Measurements from ENCODE around the gene ZDHHC1.

The ZDHHC1 gene

DNA sequence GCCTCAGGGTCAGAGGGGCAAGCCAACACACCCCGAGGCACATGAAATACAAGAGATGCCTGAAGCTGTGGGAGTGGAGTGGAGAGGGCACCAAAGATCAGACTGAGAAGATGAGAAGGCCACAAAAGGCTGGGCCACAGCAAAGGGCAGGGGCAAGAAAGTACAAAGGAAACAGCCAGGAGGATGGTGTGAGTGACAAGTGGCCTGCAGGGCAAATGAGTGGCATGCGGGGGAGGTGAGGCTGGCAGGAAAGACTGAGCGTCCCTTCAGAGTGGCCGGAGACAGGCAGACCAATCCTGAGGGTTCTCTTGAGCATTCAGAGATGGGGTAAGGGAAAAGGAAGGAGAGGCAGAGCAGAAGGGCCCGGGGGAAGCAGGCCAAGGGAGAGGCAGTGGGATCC is 37.8 kb upstream of the ZDHHC1 start:
- no peaks in the 10 kb centered on the region for H3K27me3 Mint-ChIP-seq
- H3K27ac Mint-ChIP-seq, result no peak overlapping the region
- H3K36me3 Mint-ChIP-seq (ENCODE audit: low read depth), result peaks cover 8% of the 10 kb centered on the region
- H3K4me3 Mint-ChIP-seq, result no peak overlapping the region
- peaks cover 11% of the 10 kb centered on the region for H3K4me1 Mint-ChIP-seq (ENCODE audit: low read depth)
- H3K9me3 Mint-ChIP-seq, result no peaks in the 10 kb centered on the region

DNA sequence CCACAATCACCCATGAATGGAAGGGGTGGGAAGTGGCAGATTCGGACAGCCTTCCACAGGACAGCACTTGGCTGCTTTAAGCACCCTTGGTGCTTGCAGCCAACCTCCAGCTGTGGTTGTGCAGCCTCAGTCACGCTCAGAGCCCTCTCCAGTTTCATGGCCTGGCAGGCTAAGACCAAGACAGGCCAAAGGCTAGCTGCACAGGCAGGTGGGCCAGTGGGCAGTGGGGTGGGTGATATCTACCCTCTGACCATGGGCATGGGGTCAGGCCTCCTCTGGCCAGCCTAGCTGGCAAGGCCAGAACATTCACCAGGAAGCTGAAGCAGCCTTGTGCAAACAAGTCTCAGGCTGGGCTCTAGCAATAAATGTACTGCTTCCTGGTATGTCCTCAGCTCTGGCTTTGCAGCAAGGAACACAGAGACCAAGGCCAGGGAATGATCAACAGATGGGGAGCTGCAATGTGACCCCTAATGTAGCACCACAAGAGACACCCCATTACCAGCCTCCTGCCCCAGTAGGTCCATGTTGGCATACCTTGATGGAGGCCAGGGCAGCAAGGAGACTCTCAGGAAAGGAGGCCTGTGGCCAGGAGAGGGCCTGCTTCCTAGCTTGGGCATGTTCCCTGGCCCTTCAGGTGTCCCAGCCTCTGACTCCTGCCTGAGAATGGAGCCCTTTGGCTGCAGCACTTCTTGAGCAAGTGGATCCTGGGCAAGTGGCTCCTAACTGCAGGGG is 35.6 kb upstream of the ZDHHC1 start:
- Mint-ChIP-seq H3K4me3 (no peak overlapping the region), H3K4me1 (ENCODE audit: low read depth) (peaks cover 9% of the 10 kb centered on the region), H3K27ac (no peak overlapping the region), H3K27me3 (no peaks in the 10 kb centered on the region), H3K9me3 (no peaks in the 10 kb centered on the region), H3K36me3 (ENCODE audit: low read depth) (peaks cover 8% of the 10 kb centered on the region)

- Mint-ChIP-seq H3K9me3 (no peaks in the 10 kb centered on the region), H3K36me3 (ENCODE audit: low read depth) (peaks cover 8% of the 10 kb centered on the region), H3K4me1 (ENCODE audit: low read depth) (peaks cover 2% of the 10 kb centered on the region), H3K27ac (no peak overlapping the region), H3K4me3 (no peak overlapping the region), H3K27me3 (no peaks in the 10 kb centered on the region)
Measured at GRCh38 chr16:67451061-67451703, 34.9 kb upstream of the ZDHHC1 start.

- no peak overlapping the region for H3K4me3 Mint-ChIP-seq
- no peaks in the 10 kb centered on the region for H3K9me3 Mint-ChIP-seq
Measured at GRCh38 chr16:67449739-67450138, 33.5 kb upstream of the ZDHHC1 start.

DNA sequence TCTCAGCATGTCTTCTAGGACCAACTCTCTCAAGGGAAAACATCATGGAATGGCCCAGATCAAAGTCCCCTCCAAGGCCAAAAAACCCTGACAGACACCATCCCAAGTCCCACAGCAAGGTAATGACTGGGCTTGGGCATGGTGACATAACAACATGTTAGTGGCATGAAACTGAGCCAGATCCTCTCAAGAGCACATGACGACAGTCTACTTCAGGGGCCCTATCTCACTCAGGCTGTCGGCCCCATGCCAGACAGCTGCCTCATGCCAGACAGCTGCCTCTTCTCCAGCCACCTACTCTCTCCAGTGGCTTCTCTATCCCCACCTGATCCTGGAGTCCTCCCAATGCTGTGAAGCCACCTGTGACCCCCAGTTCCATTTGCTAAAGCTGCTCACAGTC is 33.1 kb upstream of the ZDHHC1 start:
- Mint-ChIP-seq H3K9me3 (no peaks in the 10 kb centered on the region), H3K4me1 (ENCODE audit: low read depth) (no peaks in the 10 kb centered on the region), H3K4me3 (no peak overlapping the region), H3K27ac (no peak overlapping the region), H3K27me3 (no peaks in the 10 kb centered on the region), H3K36me3 (ENCODE audit: low read depth) (peaks cover 8% of the 10 kb centered on the region)

More at GRCh38 chr16:67449739-67450138, 33.5 kb upstream of the ZDHHC1 start:
- H3K27me3 Mint-ChIP-seq, result no peaks in the 10 kb centered on the region
- peaks cover 8% of the 10 kb centered on the region for H3K36me3 Mint-ChIP-seq (ENCODE audit: low read depth)
- no peak overlapping the region for H3K27ac Mint-ChIP-seq
- no peaks in the 10 kb centered on the region for H3K4me1 Mint-ChIP-seq (ENCODE audit: low read depth)

GRCh38 chr16:67448580-67448979 is 32.3 kb upstream of the ZDHHC1 start:
- Mint-ChIP-seq H3K27me3 (no peaks in the 10 kb centered on the region), H3K4me3 (no peak overlapping the region), H3K4me1 (ENCODE audit: low read depth) (no peaks in the 10 kb centered on the region), H3K9me3 (no peaks in the 10 kb centered on the region), H3K27ac (no peak overlapping the region), H3K36me3 (ENCODE audit: low read depth) (peaks cover 8% of the 10 kb centered on the region)

- Mint-ChIP-seq H3K27ac (no peak overlapping the region), H3K4me1 (ENCODE audit: low read depth) (no peaks in the 10 kb centered on the region), H3K9me3 (no peaks in the 10 kb centered on the region), H3K36me3 (ENCODE audit: low read depth) (peaks cover 6% of the 10 kb centered on the region), H3K4me3 (no peak overlapping the region), H3K27me3 (no peaks in the 10 kb centered on the region)
Measured at GRCh38 chr16:67447508-67448076, 31.3 kb upstream of the ZDHHC1 start.

GRCh38 chr16:67446968-67447507 is 30.8 kb upstream of the ZDHHC1 start:
- no peak overlapping the region for H3K27ac Mint-ChIP-seq
- H3K9me3 Mint-ChIP-seq, result no peaks in the 10 kb centered on the region
- H3K36me3 Mint-ChIP-seq (ENCODE audit: low read depth), result peaks cover 6% of the 10 kb centered on the region
- no peaks in the 10 kb centered on the region for H3K4me1 Mint-ChIP-seq (ENCODE audit: low read depth)
- no peak overlapping the region for H3K4me3 Mint-ChIP-seq
- H3K27me3 Mint-ChIP-seq, result no peaks in the 10 kb centered on the region

DNA sequence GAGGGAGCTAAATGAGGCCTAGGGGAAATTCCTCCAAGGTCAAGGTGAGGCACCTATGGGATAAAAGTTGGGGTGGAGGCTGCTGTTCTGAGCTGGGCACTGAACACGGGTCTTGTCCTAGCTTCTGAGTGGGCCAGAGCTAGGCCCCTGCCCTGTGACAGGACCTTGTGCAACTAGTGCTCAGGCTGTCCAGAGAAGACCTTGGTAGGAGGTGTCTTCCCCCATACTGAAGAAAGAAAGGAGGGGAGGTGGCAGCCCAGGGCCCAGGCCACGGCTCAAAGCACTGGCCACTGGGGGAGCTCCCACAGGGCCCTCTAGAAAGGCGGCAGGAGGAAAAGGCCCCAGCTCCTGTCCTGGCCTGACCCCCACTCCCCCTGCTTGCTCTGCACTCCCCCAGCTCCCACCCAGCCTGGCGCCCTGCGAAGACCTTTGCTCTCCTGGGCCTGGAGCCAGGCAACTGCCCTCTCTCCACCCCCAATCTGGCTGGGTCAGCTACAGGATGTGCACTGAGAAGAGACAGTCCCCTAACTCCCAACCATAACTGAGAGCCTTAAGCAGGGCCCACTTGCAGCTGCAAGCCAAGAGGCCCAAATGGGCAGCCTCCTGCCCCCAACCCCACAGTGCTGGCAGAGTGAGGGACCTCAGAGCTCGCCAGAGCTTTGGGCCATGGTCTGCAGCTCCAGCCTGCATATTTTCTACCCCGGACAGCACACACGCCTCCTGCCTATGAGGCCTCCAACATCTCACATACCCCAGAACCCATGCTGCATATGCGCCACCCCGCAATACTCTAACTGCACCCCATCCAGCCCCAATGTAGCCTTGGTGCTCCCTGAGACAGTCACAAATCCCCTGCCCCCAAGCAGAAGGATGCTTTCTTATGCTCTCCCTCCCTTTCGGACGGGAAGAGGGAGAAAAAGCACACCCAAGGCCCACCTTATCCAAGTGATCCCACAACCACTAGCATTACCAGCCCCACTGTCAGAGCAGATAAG is 29.9 kb upstream of the ZDHHC1 start:
- Mint-ChIP-seq H3K9me3 (no peaks in the 10 kb centered on the region), H3K4me3 (no peak overlapping the region), H3K36me3 (ENCODE audit: low read depth) (peaks cover 6% of the 10 kb centered on the region), H3K27ac (no peak overlapping the region), H3K4me1 (ENCODE audit: low read depth) (no peaks in the 10 kb centered on the region), H3K27me3 (no peaks in the 10 kb centered on the region)

GRCh38 chr16:67445441-67445912 is 29.2 kb upstream of the ZDHHC1 start:
- peaks cover under 1% of the 10 kb centered on the region for H3K36me3 Mint-ChIP-seq (ENCODE audit: low read depth)
- H3K4me3 Mint-ChIP-seq, result no peak overlapping the region
- no peaks in the 10 kb centered on the region for H3K9me3 Mint-ChIP-seq
- no peaks in the 10 kb centered on the region for H3K27me3 Mint-ChIP-seq
- H3K27ac Mint-ChIP-seq, result no peak overlapping the region
- H3K4me1 Mint-ChIP-seq (ENCODE audit: low read depth), result no peaks in the 10 kb centered on the region

DNA sequence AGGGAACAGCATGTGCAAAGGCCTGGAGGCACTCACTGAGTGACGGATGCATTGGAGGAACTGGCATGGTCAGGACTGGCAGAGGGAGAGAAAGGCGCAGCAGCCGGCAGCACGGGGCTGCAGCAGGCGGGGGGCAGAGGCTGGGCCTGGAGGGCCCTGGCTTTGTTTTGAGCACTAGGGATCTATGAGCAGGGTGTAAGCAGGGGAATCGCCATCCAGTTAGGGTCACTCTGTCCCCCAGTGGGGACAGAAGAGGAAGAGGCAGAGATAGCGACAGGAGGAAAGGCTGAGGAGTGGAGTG is 28.8 kb upstream of the ZDHHC1 start:
- no peaks in the 10 kb centered on the region for H3K36me3 Mint-ChIP-seq (ENCODE audit: low read depth)
- H3K4me1 Mint-ChIP-seq (ENCODE audit: low read depth), result no peaks in the 10 kb centered on the region
- no peaks in the 10 kb centered on the region for H3K9me3 Mint-ChIP-seq
- H3K4me3 Mint-ChIP-seq, result no peak overlapping the region
- no peaks in the 10 kb centered on the region for H3K27me3 Mint-ChIP-seq
- no peak overlapping the region for H3K27ac Mint-ChIP-seq

GRCh38 chr16:67444259-67445125 is 28.2 kb upstream of the ZDHHC1 start:
- no peaks in the 10 kb centered on the region for H3K27me3 Mint-ChIP-seq
- no peak overlapping the region for H3K4me3 Mint-ChIP-seq
- H3K36me3 Mint-ChIP-seq (ENCODE audit: low read depth), result no peaks in the 10 kb centered on the region
- H3K4me1 Mint-ChIP-seq (ENCODE audit: low read depth), result no peaks in the 10 kb centered on the region
- no peaks in the 10 kb centered on the region for H3K9me3 Mint-ChIP-seq
- no peak overlapping the region for H3K27ac Mint-ChIP-seq

DNA sequence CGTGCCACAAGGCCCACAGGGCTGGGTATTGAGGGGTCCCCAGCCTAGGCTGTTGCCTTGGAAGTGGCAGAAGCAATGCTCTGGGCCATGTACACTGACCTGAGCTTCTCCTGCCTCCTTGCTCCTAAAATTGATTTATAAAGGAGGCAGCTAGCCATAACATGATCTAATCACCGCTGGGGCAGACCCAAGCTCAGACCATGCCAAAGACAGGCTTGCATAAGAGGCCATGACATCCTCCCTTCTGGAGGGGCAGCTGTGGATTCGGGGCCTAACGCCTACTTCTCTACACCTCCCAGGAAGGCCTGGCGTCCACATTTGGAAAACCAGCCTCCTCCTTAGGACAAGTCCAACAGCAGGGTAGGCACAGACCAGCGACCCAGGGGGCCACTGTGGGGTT is 27.0 kb upstream of the ZDHHC1 start:
- peaks cover 6% of the 10 kb centered on the region for H3K36me3 Mint-ChIP-seq (ENCODE audit: low read depth)
- no peak overlapping the region for H3K4me3 Mint-ChIP-seq
- no peaks in the 10 kb centered on the region for H3K4me1 Mint-ChIP-seq (ENCODE audit: low read depth)
- H3K27me3 Mint-ChIP-seq, result no peaks in the 10 kb centered on the region
- H3K27ac Mint-ChIP-seq, result no peak overlapping the region
- H3K9me3 Mint-ChIP-seq, result no peaks in the 10 kb centered on the region

Measured in stimulated activated naive CD8-positive, alpha-beta T cell treated with anti-CD3 and anti-CD28 coated beads, Interleukin-15, Interleukin-2, amounts not matched to agents 100 ng/mL and 50 ng/mL, for 24 hours (primary cell).